CD4-positive, alpha-beta T cell treated with Interleukin-15 for 1 hour (primary cell): ENCODE data around the gene BORCS5.
A peak's percentile ranks its signal among the peaks of the same experiment; 100 is the strongest.
"Not testable (repeated sequence)": the region's sequence is repeated elsewhere in the genome, so short reads cannot be mapped to it uniquely, and the experiment has no call there.

ENCODE experiments used
- DNase-seq: peaks from one replicate; pipeline ENCODE4 v3.0.0-alpha.2; 2020

BORCS5 gene

DNA sequence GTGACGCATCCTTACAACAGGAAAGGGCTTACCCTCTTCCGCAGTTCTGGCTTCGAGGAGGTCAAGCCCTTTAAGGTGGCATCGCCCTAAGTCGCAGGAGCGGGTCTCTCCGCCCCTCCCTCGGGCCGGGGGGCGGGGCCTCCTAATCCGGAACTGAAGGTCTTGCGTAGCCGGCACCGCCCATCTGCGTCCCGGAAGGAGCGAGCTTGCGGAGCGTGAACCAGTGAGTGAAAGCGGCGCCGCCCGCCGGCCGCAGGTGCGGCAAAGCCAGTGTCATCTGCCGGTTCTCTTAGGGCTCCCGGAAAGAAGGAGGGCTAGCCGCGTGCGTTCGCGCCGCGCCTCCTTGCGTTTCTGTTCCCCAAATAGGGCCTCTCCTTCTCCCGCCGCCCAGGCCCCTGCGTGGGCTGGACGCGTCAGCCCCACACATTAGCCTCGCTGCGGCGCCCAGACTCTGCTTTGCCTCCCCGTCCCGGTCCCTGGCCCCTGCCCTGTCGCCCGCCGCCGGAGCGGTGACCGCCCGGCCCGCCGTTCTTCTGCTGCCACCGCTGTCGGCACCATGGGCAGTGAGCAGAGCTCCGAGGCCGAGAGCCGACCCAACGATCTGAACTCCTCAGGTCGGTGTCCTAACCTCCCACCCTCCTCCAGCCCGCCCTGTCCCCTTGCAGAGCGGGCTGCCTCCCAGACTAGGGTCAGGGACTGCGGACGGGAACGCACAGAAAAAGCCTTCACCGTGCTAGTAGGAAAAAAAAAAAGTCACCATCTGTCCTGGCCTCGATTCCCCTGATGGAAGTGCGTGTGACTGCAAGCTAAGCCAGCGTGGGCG lies at the start of gene BORCS5:
Gene BORCS5, plus strand, starts transcription at position 183 of the 823 bp plus-strand sequence. Its CDS starts 374 bp downstream, at position 557.
- peak; percentile 99 for DNase-seq

DNA sequence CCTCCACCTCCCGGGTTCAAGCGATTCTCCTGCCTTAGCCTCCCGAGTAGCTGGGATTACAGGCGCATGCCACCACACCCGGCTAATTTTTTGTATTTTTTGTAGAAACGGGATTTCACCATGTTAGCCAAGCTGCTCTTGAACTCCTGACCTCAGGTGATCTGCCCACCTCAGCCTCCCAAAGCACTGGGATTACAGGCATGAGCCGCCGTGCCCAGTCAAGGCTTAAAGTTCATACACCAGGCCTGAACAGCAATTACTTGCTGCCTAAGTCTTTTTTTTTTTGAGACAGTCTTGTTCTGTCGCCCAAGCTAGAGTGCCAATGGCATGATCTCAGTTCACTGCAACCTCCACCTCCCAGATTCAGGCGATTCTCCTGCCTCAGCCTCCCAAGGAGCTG lies 46.2 kb upstream of the BORCS5 start:
- DNase-seq, result not testable (repeated sequence)

DNA sequence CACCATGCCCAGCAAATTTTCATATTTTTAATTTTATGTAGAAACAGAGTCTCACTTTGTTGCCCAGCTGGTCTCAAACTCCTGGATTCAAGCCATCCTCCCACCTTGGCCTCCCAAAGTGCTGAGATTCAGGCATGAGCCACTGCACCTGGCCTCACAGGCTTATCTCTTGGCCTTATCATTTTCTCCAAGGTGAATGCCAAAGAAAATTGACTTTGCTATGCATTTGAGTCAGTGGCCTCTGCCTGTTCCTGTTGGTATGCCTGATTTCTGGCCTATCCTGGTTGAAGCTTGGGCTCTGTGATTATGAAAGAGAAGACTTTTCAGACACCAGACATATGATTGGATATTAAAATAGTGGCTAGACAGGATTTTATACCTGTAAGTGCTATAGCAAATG lies 41.0 kb upstream of the BORCS5 start:
- DNase-seq, result no peak

DNA sequence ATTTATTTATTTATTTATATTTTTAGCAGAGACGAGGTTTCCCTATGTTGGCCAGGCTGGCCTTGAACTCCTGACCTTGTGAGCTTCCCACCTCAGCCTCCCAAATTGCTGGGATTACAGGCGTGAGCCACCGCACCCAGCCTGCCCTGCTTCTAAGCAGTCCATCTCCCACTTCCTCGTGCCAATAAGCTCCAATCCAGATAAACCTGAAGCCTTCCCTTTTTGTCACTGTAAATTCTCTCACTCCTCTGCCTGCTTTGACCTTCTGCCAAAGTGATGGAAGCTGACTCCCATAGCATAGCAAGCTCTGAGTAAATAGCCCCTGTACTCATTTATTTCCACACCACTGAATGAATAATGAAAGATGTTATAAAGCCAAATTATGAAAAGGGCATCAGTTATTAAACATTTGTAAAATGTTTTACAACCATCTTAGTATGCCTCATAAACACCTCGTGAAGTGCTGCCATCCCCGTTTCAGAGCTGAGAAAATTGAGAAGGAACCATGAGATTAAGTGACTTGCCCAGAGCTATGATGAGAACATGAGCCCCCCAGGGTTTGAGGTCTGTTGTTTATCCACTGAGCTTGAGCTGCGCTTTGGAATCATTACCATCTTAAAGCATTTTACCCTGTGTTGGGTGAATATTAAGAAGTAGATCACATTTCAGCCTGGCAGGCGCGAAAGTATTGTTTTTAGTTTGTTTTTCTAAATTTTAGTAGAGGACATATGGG lies 37.3 kb upstream of the BORCS5 start:
- DNase-seq, result no peak

DNA sequence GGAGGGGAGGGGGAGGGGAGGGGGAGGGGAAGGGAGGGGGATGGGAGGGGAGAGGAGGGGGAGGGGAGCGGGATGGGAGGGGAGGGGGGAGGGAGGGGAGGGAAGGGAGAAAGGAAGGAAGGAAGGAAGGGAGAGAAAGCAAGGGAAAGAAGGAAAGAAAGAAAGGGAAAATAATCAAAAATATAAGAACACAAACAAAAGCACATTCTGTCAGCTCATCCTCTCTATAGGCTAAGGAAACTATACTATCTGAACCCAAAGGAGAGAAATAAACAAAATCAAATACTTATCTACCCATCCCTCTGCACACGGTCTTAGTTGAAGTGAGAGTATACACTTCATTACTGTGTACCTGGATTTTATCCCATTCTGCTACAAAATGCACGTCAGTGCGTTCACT lies 33.8 kb upstream of the BORCS5 start:
- no peak for DNase-seq

DNA sequence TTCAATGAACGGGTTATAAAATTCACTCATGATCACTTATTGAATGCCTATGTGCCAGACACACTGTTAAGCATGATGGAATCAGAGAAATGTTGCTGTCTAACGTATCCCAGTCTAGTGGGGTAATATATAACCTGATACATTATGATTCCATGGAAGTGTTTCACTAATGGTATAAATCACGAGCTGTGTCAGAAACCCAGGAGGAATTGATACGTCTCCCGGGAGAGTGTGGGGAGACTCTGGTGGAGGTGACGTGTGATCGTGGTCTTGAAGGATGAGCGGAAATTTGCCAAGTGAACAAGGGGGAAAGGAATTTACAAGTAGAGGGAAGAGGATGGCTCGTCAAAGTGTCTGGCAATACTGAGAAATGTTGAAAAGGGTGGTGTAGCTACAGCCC lies 33.3 kb upstream of the BORCS5 start:
- DNase-seq, result no peak

DNA sequence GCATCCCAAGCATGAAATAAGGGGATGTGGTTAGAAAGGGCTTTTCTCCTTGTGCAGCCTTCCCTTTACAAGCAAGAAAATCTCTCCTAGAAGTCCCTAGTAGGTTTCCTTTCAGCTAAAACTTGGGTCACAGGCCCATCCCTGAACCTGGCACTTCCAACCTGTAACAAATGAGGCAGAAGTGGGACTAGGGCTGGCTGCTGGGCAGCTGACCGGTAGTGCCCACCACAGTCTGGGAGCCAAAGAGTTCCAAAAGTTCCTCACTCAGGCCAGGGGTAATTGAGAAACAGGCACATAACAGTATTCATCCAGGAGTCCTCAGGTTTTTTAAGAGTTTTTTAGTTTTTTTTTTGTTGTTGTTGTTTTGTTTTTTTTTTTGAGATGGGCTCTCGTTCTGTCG lies 30.6 kb upstream of the BORCS5 start:
- DNase-seq, result no peak

DNA sequence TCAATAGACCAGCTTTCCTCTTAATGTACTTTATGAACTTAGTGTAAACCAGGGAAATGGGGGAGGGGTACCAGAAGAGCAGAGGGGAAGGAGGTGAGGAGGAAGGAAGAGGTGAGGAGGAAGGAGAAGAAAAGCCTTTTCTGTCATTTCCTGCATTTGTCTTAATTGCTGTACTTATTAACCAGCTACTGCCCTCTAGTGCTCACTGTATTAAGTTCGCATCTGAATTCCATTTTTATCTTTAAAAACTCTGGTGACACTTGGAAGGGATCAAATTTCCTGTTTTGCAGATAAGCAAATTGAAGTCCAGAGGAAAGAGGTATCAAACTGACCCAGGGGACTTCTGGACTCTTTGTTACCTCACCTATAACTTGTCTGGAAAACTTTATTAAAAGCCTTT lies 29.1 kb upstream of the BORCS5 start:
- no peak for DNase-seq

DNA sequence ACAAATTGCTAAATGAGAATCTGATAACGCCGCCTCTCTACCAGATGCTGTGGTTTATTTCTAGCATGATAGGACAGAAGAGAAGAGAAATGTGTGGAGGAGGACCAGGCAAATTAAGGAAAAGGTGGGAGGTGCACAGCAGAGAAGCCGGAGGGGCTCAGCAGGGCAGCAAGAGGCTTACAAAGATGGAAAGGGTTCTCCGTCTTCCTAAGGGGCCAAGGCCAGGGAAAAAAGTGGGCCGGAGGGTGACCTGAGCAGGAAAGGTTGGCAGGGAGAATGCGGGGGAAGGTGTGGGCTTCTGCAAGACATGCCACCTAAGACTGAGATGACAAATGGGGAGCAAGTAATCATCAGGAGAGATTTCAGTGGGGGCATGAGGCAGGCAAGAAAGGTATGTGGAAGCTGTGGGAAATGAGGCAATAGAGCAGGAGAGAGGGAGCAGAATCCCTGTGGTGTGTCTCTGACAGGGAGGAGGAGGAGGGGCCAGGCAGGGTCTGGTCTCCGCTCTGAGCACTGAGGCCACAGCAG lies 25.6 kb upstream of the BORCS5 start:
- no peak for DNase-seq

DNA sequence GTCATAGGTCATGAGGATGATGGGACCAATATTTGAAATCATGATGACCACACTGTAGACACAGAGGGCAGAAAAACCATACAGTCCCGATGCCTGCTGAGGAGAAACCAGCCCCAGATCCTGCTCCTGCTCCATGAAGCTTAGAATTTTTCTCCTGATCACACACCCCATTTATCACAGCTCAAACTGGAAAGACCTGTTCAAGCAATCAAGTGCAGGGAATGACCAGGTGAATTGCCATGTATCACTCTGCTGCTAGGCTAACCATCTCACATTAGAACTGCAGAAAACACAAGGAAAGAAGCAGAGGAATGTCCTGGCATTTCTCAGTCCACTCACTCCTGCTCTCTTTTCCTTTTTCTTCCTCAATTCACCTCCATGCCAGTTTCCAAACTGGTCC lies 25.0 kb upstream of the BORCS5 start:
- DNase-seq, result no peak

DNA sequence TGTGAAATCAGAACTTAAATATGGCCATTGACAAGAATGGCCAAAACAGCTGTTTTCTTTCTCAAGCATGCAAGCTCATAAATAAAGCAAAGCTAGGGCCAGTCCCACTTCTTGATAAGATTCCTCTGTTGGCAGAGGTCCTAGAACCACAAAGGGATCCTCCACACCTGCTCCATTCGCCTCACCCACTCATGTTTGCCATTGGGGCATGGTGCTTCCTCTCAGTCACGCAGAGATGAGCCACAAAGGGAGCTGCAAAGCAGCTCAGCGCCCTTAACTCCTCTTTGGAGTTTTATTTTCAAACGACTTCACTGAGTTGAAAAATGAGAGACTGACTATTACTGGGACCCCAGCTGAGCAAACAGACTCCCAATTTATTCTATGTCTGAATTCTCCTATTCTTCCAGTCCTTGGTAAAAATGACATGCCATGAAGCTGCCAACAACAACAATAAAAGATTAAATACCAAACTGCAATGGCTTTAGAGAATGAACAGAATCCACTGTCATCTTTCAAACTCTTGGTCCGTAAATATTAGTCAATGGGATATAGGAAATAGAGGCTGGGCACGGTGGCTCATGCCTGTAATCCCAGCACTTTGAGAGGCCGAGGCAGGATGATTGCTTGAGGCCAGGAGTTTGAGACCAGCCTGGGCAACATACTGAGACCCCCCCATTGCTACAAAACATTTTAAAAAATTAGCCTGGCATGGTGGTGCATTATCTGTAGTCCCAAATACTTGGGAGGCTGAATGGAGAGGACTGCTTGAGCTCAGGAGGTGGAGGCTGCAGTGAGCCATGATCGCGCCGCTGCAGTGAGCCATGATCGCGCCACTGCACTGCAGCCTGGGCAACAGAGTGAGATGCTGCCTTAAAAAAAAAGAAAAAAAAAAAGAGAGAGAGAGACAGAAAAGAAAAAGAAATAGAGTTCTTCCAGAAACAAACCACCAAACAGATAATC lies 23.2 kb upstream of the BORCS5 start:
- DNase-seq, result no peak

DNA sequence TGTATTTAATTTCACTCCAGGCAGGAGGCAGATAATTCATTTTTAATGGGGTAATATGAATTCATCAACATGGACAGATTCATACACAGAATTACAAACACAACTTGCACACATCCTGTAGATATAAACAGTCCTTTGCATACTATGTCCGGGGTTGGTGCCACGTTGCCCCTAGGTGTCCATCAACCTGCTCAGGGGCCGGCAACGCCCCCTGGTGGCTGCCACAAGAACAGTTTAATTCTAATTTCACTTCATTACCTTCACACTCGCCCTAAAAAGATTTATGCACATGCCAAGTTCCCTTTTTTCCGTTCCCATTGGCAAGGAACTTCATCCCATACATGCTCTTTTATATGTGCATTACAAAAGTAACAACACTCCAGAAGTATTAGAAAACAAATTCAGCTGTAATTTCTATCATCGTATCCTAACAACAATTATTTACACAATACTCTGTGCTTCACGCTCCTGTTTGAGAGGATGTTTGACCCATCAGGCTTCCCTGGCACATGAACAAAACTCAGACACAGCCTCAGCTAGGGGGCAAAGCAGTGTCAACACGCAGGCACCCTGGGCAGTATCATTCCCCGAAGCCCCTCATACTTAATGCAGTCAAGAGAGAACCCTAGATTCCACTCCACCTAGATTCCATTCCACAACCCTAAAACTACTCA lies 22.4 kb upstream of the BORCS5 start:
- peak; percentile 57 for DNase-seq

DNA sequence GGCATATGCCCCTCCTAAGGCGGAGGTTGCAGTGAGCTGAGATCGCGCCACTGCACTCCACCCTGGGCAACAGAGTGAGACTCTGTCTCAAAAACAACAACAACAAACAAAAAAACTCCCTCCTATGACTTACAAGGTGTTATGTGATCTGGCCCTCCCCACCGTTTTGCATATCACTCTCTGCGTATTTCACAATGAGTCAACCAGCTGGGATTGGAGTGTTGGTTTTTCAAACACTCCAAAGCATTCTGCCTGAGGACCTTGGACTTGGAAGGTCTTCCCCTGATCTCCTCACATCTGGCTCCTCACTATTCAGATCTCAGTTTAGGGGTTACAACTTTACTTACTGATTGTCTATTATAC lies 20.8 kb upstream of the BORCS5 start:
- no peak for DNase-seq

DNA sequence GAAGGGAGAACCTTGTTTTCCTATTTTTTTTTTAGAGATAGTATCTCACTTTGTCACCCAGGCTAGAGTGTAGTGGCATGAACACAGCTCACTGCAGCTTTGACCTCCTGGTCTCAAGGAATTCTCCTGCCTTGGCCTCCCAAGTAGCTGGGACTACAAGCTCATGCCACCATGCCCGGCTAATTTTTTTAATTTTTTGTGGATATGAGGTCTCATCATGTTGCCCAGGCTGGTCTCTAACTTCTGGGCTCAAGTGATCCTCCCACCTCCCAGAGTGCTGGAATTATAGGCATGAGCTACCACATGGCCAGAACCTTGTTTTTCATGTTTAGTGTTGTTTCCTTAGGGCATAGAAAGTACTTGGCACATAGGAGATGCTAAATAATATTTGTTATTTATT lies 20.4 kb upstream of the BORCS5 start:
- DNase-seq, result no peak

DNA sequence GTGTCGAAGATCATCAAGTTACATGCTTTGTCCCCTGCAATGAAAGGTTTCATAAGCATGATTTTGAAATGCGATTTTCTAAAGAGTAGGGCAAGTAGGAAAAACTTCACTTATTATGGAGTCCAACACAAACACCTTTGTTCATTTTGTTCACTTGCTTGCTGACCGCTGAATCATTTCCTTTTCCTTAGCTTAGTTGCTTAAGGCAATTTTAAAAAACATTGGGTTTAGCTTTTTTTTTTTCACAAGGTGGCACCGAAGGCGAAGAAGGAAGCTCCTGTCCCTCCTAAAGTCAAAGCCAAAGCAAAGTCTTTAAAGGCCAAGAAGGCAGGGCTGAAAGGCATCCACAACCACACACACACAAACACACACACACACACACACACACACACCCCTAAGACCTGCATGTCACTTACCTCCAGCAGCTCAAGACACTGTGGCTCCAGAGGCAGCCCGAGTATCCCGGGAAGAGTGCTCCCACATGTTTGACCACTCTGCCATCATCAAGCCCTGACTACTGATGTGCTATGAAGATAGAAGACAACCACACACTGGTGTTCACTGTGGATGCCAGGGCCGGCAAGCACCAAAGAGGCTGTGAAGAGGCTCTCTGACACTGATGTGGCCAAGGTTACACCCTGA lies 18.2 kb upstream of the BORCS5 start:
- no peak for DNase-seq

DNA sequence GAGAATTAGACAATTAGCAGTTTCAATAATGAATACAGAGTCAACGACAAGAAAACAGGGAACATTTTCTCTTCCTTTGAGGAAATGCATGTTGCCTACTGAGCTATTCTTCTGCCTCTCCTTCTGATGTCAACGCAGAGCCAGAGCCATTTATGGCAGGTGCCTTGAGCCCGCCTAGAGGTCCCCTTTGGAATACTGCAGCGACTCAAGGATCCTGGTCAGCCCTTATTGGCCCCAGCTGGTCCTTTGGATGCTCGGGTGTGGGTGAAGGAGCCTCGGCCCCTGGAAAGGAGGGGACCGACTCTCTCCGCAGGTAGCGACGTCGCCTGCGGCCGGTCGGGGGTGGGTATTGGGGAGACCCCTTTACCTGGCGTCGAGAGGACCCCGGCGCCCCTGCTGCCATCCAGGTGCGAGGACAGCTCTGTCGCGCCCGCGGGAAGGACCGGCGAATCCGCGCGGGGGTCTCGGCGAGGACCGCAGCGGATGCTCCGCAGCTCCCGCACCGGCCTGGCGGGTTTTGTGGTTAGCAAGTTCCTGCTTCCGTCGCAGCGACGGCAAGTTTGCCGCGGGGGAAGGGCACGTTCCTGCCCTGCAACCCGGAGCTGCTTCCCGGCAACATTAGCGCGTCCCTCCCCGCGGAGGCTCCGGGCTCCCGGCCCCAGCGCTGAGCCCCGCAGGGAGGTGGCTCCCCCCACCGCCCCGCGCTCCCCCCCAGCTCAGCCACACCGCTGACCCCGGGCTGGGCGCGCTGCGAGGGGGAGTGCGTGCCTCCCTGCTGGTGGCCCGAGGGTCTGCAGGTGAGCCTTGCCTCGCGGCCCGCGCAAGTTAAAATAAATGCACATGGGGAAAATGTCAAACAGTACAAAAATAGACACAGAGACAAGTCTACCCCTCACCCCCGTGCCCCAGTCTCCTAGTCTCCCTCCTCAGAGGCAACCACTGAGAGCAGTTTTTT lies 6.9 kb upstream of the BORCS5 start, which contains the start of gene MANSC1:
Gene MANSC1, minus strand, starts transcription at position 532 of the 955 bp plus-strand sequence. CDS start 6,928 bp downstream, outside the sequence.
- DNase-seq, result peak; percentile 57

DNA sequence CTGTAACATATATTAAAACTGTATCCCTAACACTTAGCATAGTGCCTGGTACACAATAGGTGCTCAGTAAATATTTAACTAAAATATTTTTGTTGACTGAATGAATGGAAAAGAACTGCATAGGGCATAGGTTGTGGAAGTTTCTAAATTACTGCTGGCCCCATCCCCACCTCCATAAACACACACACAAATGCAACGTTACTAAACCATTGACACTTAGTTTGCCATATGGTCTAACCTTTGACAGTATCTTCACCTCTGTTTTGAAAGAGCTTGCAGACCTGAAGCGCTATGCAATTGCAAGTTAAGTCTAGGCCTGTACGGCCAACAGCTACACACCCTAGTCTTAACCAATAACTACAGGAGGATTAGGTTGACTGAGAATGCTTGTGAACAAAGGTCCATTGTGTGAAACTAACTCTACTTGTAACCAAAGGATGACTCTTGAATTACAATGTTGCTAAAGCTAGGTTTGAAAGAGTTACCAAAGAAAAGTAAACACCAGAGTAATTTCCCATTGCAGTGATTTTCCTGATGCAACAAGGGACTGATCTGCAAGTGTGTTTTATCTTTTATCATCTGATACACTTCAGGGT lies 5.9 kb upstream of the BORCS5 start:
- no peak for DNase-seq

DNA sequence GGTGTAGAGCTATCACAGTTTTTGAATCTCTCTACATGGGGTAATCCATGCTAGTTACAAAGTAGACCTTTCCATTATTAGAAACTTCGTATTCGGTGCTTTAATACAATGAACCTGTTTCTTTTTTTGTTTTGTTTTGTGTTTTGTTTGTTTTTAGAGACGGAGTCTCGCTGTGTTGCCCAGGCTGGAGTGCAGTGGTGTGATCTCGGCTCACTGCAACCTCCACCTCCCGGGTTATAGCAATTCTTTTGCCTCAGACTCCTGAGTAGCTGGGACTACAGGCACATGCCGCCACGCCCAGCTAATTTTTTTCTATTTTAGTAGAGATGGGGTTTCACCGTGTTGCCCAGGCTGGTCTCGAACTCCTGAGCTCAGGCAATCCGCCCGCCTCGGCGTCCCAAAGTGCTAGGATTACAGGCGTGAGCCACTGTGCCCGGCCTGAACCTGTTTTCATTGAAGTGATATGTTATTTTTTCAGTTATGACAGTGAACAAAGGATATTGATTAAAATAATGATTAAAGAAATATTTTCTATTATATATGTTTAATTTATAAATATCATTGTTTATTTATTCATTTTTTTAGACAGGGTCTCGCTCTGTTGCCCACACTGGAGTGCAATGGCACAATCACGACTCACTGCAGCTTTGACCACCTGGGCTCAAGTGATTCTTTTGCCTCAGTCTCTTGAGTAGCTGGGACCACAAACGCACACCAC lies 5.3 kb upstream of the BORCS5 start:
- not testable (repeated sequence) for DNase-seq

DNA sequence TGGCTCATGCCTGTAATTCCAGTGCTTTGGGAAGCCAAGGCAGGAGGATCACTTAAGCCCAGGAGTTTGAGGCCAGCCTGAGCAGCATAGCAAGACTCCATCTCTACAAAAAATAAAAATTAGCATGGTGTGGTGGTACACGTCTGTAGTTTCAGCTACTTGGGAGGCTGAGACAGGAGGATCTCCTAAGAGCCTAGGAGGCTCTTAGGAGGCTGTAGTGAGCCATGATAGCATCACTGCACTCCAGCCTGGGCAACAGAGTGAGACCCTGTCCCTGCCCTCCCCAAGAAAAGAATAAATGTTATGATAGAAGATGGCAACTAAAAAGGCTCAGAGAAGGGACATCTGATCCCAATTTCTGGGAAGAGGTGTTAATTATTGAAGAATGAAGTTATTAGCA lies 3.6 kb upstream of the BORCS5 start:
- DNase-seq, result no peak
